Hypothalamus (tissue), 51 donors: ENCODE results near the gene SEMA3B.
"Not testable (repeated sequence)": the region's sequence is repeated elsewhere in the genome, so short reads cannot be mapped to it uniquely, and the experiment has no call there.

ENCODE experiments used
- DNase-seq, 51 donors: peaks; one replicate each; lab custom pipeline; 2025; lab: John Stamatoyannopoulos, UW

The SEMA3B gene

DNA sequence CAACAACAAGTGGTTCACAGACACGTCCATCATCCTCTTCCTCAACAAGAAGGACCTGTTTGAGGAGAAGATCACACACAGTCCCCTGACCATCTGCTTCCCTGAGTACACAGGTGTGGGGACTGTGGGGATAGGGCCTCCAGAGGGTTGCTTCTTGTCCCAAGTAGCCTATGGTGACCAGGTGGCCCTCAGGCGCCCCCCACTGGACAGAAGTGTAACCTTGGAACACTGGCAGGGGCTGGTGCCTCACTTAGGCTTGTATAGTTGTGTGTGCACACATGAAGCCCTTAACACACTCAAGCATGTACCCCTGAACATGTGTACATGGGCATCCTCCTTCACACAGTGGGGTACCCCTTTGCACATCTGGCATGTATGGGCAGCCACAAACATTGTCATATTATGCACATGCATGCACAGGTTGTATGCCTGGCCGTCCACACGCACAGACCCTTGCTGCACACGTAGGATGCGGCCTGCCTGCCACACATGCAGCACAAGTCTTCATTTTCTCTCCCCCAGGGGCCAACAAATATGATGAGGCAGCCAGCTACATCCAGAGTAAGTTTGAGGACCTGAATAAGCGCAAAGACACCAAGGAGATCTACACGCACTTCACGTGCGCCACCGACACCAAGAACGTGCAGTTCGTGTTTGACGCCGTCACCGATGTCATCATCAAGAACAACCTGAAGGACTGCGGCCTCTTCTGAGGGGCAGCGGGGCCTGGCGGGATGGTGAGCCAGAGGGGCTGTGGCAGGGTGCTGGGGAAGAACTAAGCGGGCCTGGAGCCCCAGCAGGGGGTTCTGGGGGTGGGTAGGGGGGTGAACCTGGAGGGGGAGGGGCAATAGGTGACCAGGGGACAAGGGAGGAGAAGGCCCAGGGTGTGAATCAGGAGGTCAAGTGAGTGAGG is 11.7 kb upstream of the SEMA3B start:
- peak in 10 of 51 donors; percentile 12 to 54 (median 24) for DNase-seq

DNA sequence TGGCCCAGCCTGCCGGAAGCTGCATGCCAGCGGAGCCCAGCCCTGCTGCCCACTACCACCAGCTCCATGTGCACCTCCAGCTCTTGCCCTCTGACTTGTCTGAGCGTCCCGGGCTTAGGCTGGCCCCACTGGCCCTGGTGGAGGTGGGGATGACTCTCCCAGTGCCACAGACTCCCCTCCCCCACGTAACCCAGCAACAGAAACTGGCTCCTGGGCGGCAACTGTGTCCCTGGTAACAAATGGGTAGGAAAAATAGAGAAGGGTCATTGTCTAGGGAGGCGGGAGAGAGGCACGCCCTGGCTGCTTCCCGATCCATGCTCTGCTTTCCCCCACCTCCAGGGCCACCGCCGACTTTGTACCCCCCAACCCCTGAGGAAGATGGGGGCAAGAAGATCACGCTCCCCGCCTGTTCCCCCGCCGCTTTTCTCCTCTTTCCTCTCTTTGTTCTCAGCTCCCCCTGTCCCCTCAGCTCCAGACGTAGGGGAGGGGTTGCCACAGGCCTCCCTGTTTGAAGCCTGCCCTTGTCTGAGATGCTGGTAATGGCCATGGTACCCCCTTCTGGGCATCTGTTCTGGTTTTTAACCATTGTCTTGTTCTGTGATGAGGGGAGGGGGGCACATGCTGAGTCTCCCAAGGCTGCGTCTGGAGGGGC is 10.8 kb upstream of the SEMA3B start:
- peak in 6 of 51 donors; percentile 23 to 48 (median 34) for DNase-seq

DNA sequence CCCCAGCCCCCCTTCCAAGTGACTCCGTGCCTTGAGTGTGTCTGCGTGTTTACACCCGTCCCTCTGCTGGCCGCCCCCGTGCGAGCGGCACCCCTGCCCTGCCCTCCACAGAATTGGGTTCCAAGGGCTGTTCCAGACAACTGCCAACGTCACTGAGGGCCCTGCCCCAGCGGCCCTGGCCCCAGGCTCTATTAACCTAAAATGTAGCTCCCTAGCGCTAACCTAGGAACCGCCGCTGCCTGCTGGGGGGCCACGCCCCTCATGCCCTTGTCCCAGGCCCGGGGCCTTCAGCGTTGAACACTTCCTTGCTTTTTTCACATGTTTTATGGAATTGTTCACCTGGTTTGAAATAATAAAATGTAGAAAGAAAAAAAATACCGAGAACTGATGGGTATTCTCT is 10.0 kb upstream of the SEMA3B start:
- DNase-seq, result peak in 3 of 51 donors; percentile 24 to 32 (median 25)

DNA sequence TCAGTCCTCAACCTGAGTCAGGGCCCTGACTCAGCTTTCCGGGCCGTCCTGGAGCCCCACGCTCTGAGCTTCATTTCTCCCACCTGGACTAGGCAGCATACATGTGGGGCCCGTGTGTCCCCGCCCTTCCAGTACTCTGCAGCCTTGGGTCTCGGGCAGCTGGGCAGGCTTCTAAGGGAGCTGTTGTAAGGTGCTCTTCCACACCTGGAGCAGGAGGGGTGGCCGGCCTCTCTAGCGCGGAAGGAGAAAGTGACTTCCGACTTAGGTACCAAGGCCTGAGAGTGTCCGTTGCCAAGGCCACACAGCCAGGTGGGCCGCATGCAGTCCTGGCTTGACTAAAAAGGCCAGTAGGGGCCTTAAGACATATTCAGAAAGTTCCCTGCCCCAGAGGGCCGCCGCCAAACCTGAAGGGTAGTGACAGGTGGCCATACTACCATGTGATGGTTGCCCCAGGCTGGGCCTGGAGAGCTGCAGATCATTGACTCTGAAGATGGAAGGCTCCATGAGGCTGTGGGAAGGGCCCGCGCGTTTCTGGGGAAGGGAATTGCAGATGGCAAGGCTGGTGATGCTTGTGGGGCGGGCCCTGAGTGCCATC is 9.4 kb upstream of the SEMA3B start:
- DNase-seq, result no peak

DNA sequence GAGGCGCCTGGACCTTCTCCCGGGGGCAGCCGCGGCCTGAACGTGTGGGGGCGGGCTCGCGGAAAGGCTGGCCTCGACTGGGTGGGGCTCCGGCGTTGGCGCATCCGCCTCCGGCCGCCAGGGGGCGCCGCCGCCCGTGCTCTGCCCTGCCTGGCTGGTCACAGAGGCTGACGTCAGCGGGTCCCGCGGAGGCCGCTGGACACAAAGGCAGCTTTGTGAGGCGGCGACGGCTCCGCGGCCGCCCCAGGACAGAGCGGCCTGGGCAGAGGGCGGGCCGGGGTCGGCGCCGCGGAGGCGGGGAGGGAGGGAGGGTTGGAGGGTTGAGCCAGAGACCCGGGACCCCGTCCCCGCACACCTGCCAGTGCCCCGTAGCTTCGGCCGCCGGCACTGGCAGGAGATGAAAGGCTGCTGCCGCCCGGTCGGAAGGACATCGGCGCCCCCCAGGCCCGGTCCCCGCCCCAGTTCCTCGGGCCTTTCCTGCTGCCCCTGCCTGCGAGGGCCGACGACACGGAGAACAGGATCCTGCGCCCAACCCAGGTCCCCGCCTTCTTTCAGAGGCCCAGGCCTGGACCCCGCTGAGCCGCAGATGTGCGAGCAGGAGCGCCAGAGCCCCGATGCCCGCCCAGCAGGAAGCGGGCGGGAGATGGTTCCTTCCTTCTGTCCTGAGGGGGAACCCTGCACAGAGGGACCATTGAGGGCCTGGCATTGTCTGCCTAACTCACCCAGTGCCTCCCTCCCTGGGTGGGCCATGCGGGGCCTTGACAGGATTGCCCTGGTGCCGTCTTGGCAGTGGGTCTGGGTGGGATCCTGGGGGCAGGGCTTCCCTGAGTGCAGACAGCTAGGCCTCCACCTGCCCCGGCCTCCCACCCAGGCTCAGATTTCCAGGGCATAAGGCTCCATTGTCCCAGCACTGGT is 8.7 kb upstream of the SEMA3B start:
- peak; percentile 66 to 99 (median 93) for DNase-seq

DNA sequence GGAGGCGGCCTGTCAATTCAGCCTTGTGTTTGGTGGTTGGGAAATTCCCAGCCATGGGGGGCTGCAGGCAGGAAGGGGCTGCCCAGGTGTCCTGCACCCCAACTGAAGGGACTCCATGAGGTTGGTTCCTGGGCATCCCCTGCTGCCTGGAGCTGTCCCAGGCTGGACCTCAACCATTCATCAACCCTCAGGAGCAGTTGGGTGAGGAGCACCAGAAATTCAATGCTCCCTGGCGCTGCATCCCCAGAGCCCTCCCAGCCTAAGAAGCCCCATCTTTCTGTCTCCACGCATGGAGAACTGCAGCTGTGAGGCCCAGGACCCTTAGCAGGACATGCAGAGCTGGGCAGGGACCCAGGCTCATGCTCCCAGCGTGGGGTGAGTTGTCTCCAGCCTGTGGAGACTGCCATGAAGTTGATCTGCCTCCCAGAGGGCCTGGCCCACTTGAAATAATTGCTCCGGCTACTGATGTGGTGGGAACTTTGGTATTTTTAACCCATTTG is 8.0 kb upstream of the SEMA3B start:
- peak in 4 of 51 donors; percentile 45 to 83 (median 54) for DNase-seq

DNA sequence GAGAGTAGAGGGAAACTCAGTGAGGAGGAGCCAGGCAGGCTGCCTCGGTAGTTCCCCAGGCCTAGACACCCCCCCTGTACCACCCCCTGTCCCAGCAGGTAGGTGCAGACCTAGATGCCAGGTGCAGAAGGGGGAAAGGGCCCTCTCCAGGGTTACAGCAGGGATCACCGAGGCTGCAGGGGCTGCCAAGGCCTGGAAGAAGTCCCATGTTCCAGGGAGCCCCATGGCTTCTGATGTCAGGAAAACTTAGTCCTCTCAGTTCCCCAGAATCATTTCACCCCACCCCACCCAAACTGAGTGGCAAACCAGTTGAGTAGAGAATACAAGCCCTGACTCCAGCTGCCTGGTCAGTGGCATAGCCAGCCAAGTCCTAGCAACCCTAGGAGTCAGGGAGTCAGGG is 7.4 kb upstream of the SEMA3B start:
- peak in 2 of 51 donors; percentile 27 to 51 for DNase-seq

GRCh38 chr3:50262200-50262599 is 6.7 kb upstream of the SEMA3B start:
- DNase-seq, result not testable (repeated sequence)

GRCh38 chr3:50262778-50263177 is 6.2 kb upstream of the SEMA3B start:
- no peak for DNase-seq

- peak in 1 of 51 donors; percentile 27 for DNase-seq
Measured at GRCh38 chr3:50263478-50264382, 5.2 kb upstream of the SEMA3B start.

GRCh38 chr3:50264383-50264963 is 4.5 kb upstream of the SEMA3B start:
- peak in 43 of 51 donors; percentile 26 to 91 (median 71) for DNase-seq

GRCh38 chr3:50264964-50265485 is 3.9 kb upstream of the SEMA3B start:
- peak in 1 of 51 donors; percentile 37 for DNase-seq

DNA sequence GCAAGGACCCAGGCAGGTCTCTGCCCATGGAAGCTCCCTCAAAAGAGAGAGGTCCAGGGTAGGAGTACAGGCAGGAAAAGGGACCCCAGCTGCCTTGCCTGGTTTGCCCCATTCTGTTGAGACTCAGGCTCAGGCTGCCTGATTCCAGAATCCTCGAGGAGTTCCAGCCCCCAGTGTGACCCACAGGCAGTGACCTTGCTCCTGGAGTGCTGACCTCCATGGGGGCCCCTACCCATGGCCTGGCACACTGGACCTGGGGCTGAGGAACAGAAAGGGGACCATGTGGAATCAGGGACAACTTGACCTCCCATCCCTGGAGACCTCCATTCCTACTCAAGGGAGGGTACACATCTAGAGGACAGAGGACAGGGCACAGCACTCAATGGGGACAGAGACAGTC is 3.4 kb upstream of the SEMA3B start:
- peak in 1 of 51 donors; percentile 37 for DNase-seq

GRCh38 chr3:50266017-50266416 is 2.9 kb upstream of the SEMA3B start:
- no peak for DNase-seq

- DNase-seq, result no peak
Measured at GRCh38 chr3:50266836-50267235, 2.1 kb upstream of the SEMA3B start.

- peak in 47 of 51 donors; percentile 19 to 84 (median 60) for DNase-seq
Measured at GRCh38 chr3:50267280-50267913, 1.6 kb upstream of the SEMA3B start.

DNA sequence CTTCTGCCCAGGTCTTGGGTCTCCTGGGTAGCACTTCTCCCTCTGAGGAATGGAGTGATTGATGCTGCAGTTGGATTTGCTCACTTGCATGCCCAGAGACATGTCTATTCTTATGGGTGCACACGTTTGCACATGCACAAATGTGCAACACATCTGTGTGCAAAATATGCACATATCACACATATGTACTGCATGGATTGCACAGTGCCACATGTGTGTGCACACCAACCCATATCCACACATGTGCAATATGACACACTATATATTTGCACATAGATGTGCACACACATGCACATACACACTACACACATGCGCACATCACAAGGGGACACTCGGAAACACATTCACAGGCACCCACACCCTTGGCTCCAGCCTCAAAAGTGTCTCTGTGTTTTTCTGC is 671 bp upstream of the SEMA3B start:
- DNase-seq, result peak in 1 of 51 donors; percentile 38

GRCh38 chr3:50269460-50269859 is 513 bp downstream of the SEMA3B start:
- no peak for DNase-seq
